GM12878 (cell line): Measurements from ENCODE around the gene TEX9. TPM values are rescaled to one million over a fixed set of nuclear protein-coding genes. Genes with fewer than 3 reads are reported as not detected.

ENCODE experiments used
- CHD4 ChIP-seq: fragments of 200-600 bp; sonication (generic); IDR thresholded peaks from 2 replicates; pipeline ENCODE4 v1.6.1; 2016; ENCODE audit warnings: mild to moderate bottlenecking
- JUNB ChIP-seq: IDR thresholded peaks from 2 replicates; pipeline ENCODE4 v1.6.1; 2016; ENCODE audit warnings: antibody characterized with exemption, mild to moderate bottlenecking
- RCOR1 ChIP-seq: conservative IDR thresholded peaks from 2 replicates; pipeline ENCODE4 v1.6.1; 2012; ENCODE audit warnings: low read depth, low read length, improper control_type of control experiment
- polyA plus RNA-seq, 11 experiments: library from polyadenylated mRNA; depleted of rRNA in 4 of 11; unstranded in 6 of 11; stranded (reverse) in 5 of 11; fragments of >200 nt; fragmentation: Nextera tagmentation in 4 of 11; fragmentation: Illumina TruSeq in 1 of 11; extraction: Ambion mirVana in 4 of 11; extraction: Trizol in 1 of 11; gene quantifications; 1 replicate in 1 of 11; 2 replicates in 10 of 11; pipeline versions ENCODE4 v1.2.1 to v1.2.3, GENCODE V29; 2011 to 2016; ENCODE audit warnings: inconsistent platforms in 2 of 11, missing spikeins in 2 of 11, low read depth in 1 of 11
- total RNA-seq, 4 experiments: library from RNA; depleted of rRNA in 3 of 4; stranded (reverse); fragments of >200 nt in 3 of 4; fragmentation: Illumina TruSeq in 1 of 4; extraction: Trizol in 1 of 4; gene quantifications; 2 replicates each; pipeline versions ENCODE4 v1.2.1 to v1.2.3, GENCODE V29; 2013 to 2021
- TF ChIP-seq, protein P1 (sequence below): fragments of 450-650 bp; formaldehyde crosslinking; IDR thresholded peaks from 2 replicates; pipeline ENCODE4 v1.4.0; 2020; ENCODE audit warnings: mild to moderate bottlenecking, moderate library complexity
- TF ChIP-seq, protein P2 (sequence below): fragments of 450-650 bp; IDR thresholded peaks from 2 replicates; pipeline ENCODE4 v1.6.1; 2017; ENCODE audit warnings: mild to moderate bottlenecking, moderate library complexity
- TF ChIP-seq, protein P3 (sequence below): fragments of 450-650 bp; IDR thresholded peaks from 2 replicates; pipeline ENCODE4 v1.6.1; 2017; ENCODE audit warnings: mild to moderate bottlenecking, moderate library complexity

Gene TEX9
- total and polyA plus RNA-seq, 10 of the 15 experiments (the other 5 are each of a cell fraction or from before 2014, with no cell fraction given), result 9.0 to 155 (median 70.0) TPM

DNA sequence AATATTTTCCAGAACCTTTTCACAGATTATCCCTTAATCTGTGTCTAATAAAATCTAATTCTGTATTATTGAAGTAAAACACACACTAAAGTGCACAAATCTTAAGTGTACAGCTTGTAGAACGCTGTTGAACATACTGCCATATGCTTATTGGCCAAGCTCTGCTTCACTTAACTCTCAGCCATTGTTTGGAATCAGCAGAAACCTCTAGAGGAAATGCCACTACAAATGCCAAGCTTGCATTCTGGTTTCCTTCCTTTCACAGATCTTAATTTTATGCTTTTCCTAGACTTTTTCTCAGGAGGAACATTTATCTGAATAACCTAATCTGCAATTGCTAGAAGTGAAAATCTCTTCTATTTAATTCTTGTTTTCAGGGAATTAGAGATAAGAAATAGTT lies 89.6 kb downstream of the TEX9 start (continued):
- TF ChIP-seq, protein P1, sequence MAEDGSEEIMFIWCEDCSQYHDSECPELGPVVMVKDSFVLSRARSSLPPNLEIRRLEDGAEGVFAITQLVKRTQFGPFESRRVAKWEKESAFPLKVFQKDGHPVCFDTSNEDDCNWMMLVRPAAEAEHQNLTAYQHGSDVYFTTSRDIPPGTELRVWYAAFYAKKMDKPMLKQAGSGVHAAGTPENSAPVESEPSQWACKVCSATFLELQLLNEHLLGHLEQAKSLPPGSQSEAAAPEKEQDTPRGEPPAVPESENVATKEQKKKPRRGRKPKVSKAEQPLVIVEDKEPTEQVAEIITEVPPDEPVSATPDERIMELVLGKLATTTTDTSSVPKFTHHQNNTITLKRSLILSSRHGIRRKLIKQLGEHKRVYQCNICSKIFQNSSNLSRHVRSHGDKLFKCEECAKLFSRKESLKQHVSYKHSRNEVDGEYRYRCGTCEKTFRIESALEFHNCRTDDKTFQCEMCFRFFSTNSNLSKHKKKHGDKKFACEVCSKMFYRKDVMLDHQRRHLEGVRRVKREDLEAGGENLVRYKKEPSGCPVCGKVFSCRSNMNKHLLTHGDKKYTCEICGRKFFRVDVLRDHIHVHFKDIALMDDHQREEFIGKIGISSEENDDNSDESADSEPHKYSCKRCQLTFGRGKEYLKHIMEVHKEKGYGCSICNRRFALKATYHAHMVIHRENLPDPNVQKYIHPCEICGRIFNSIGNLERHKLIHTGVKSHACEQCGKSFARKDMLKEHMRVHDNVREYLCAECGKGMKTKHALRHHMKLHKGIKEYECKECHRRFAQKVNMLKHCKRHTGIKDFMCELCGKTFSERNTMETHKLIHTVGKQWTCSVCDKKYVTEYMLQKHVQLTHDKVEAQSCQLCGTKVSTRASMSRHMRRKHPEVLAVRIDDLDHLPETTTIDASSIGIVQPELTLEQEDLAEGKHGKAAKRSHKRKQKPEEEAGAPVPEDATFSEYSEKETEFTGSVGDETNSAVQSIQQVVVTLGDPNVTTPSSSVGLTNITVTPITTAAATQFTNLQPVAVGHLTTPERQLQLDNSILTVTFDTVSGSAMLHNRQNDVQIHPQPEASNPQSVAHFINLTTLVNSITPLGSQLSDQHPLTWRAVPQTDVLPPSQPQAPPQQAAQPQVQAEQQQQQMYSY (CRISPR knock-in tag), result no peak
- TF ChIP-seq CHD4 (no peak), JUNB (no peak), RCOR1 (no peak)
- TF ChIP-seq, protein P2, sequence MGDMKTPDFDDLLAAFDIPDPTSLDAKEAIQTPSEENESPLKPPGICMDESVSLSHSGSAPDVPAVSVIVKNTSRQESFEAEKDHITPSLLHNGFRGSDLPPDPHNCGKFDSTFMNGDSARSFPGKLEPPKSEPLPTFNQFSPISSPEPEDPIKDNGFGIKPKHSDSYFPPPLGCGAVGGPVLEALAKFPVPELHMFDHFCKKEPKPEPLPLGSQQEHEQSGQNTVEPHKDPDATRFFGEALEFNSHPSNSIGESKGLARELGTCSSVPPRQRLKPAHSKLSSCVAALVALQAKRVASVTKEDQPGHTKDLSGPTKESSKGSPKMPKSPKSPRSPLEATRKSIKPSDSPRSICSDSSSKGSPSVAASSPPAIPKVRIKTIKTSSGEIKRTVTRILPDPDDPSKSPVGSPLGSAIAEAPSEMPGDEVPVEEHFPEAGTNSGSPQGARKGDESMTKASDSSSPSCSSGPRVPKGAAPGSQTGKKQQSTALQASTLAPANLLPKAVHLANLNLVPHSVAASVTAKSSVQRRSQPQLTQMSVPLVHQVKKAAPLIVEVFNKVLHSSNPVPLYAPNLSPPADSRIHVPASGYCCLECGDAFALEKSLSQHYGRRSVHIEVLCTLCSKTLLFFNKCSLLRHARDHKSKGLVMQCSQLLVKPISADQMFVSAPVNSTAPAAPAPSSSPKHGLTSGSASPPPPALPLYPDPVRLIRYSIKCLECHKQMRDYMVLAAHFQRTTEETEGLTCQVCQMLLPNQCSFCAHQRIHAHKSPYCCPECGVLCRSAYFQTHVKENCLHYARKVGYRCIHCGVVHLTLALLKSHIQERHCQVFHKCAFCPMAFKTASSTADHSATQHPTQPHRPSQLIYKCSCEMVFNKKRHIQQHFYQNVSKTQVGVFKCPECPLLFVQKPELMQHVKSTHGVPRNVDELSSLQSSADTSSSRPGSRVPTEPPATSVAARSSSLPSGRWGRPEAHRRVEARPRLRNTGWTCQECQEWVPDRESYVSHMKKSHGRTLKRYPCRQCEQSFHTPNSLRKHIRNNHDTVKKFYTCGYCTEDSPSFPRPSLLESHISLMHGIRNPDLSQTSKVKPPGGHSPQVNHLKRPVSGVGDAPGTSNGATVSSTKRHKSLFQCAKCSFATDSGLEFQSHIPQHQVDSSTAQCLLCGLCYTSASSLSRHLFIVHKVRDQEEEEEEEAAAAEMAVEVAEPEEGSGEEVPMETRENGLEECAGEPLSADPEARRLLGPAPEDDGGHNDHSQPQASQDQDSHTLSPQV, result no peak
- TF ChIP-seq, protein P3, sequence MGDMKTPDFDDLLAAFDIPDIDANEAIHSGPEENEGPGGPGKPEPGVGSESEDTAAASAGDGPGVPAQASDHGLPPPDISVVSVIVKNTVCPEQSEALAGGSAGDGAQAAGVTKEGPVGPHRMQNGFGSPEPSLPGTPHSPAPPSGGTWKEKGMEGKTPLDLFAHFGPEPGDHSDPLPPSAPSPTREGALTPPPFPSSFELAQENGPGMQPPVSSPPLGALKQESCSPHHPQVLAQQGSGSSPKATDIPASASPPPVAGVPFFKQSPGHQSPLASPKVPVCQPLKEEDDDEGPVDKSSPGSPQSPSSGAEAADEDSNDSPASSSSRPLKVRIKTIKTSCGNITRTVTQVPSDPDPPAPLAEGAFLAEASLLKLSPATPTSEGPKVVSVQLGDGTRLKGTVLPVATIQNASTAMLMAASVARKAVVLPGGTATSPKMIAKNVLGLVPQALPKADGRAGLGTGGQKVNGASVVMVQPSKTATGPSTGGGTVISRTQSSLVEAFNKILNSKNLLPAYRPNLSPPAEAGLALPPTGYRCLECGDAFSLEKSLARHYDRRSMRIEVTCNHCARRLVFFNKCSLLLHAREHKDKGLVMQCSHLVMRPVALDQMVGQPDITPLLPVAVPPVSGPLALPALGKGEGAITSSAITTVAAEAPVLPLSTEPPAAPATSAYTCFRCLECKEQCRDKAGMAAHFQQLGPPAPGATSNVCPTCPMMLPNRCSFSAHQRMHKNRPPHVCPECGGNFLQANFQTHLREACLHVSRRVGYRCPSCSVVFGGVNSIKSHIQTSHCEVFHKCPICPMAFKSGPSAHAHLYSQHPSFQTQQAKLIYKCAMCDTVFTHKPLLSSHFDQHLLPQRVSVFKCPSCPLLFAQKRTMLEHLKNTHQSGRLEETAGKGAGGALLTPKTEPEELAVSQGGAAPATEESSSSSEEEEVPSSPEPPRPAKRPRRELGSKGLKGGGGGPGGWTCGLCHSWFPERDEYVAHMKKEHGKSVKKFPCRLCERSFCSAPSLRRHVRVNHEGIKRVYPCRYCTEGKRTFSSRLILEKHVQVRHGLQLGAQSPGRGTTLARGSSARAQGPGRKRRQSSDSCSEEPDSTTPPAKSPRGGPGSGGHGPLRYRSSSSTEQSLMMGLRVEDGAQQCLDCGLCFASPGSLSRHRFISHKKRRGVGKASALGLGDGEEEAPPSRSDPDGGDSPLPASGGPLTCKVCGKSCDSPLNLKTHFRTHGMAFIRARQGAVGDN, result no peak
